ENCODE data around the gene ANKRD6. TPM values are rescaled to one million over a fixed set of nuclear protein-coding genes. Genes with fewer than 3 reads are reported as not detected.

The ANKRD6 gene
- total RNA-seq, 1 experiment from 2014 or later, result 2.4 TPM

DNA sequence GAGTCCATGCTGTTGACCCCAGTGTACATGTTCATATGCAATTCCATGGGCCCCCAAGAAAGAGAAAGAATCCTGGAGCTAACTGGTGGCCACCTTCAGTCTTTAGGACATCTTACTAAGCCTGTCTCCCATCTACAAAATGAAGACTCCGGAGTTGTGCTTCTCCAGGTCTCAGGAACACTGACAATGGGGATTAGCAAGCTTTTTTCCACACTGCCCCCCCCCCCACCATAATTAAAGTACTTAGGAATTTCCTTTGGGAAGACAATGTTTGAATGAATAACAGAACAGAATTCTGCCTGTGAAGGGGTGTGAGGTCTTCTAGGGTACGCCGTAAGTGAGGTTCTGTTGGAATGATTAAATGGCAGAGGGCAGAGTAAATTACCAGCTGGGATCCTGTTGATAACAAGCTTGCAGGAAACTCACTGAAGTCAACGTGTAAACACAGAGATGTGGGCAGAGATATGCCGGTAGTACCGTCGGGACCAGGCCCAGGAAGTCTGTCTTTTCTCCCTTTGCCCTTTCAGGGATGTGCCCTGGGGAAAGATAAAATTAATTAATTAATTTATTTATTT is 63.1 kb downstream of the ANKRD6 start:
- Histone ChIP-seq H3K27me3 (ENCODE audit: control insufficient read depth, insufficient read depth, low read length) (peaks cover 3% of the 10 kb centered on the region; the same call in 1 of the 2 replicates), H3K9me3 (ENCODE audit: control insufficient read depth, insufficient read depth, low read depth, low read length) (no peaks in the 10 kb centered on the region), H3K4me1 (ENCODE audit: control insufficient read depth, insufficient read depth, low read length) (no peaks in the 10 kb centered on the region), H3K27ac (ENCODE audit: low read length) (no peak overlapping the region), H3K4me3 (ENCODE audit: low read depth in 2 of 2, low read length in 2 of 2) (no peak overlapping the region), H3K36me3 (ENCODE audit: control insufficient read depth, insufficient read depth, low read length) (no peaks in the 10 kb centered on the region)
- CTCF ChIA-PET, result no interaction called here
- intact Hi-C loops (cut with micrococcal nuclease; ENCODE audit: unreplicated experiment) (no loop called here), in situ Hi-C loops (cut with HindIII; ENCODE audit: low pct_unique_long_range_greater_than_20kb, low sequenced_read_pairs) (no loop called here)
- no peak for DNase-seq (ENCODE audit: low read depth, low spot score)
- BruUV-seq (replicated peaks), result no TSS peak
- no peak for ATAC-seq
- POLR2A ChIA-PET, result no interaction called here
- no peak for TF ChIP-seq POLR2AphosphoS5 (IDR thresholded peaks at IDR 0.05; ENCODE audit: low read depth, low read length)
- TF ChIP-seq, protein P1, sequence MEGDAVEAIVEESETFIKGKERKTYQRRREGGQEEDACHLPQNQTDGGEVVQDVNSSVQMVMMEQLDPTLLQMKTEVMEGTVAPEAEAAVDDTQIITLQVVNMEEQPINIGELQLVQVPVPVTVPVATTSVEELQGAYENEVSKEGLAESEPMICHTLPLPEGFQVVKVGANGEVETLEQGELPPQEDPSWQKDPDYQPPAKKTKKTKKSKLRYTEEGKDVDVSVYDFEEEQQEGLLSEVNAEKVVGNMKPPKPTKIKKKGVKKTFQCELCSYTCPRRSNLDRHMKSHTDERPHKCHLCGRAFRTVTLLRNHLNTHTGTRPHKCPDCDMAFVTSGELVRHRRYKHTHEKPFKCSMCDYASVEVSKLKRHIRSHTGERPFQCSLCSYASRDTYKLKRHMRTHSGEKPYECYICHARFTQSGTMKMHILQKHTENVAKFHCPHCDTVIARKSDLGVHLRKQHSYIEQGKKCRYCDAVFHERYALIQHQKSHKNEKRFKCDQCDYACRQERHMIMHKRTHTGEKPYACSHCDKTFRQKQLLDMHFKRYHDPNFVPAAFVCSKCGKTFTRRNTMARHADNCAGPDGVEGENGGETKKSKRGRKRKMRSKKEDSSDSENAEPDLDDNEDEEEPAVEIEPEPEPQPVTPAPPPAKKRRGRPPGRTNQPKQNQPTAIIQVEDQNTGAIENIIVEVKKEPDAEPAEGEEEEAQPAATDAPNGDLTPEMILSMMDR (IDR thresholded peaks at IDR 0.05), result no peak
- TF ChIP-seq, protein P2, sequence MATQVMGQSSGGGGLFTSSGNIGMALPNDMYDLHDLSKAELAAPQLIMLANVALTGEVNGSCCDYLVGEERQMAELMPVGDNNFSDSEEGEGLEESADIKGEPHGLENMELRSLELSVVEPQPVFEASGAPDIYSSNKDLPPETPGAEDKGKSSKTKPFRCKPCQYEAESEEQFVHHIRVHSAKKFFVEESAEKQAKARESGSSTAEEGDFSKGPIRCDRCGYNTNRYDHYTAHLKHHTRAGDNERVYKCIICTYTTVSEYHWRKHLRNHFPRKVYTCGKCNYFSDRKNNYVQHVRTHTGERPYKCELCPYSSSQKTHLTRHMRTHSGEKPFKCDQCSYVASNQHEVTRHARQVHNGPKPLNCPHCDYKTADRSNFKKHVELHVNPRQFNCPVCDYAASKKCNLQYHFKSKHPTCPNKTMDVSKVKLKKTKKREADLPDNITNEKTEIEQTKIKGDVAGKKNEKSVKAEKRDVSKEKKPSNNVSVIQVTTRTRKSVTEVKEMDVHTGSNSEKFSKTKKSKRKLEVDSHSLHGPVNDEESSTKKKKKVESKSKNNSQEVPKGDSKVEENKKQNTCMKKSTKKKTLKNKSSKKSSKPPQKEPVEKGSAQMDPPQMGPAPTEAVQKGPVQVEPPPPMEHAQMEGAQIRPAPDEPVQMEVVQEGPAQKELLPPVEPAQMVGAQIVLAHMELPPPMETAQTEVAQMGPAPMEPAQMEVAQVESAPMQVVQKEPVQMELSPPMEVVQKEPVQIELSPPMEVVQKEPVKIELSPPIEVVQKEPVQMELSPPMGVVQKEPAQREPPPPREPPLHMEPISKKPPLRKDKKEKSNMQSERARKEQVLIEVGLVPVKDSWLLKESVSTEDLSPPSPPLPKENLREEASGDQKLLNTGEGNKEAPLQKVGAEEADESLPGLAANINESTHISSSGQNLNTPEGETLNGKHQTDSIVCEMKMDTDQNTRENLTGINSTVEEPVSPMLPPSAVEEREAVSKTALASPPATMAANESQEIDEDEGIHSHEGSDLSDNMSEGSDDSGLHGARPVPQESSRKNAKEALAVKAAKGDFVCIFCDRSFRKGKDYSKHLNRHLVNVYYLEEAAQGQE (IDR thresholded peaks at IDR 0.05; ENCODE audit: insufficient read depth in 1 of 2, low read depth in 2 of 2, low read length in 1 of 2), result no peak

DNA sequence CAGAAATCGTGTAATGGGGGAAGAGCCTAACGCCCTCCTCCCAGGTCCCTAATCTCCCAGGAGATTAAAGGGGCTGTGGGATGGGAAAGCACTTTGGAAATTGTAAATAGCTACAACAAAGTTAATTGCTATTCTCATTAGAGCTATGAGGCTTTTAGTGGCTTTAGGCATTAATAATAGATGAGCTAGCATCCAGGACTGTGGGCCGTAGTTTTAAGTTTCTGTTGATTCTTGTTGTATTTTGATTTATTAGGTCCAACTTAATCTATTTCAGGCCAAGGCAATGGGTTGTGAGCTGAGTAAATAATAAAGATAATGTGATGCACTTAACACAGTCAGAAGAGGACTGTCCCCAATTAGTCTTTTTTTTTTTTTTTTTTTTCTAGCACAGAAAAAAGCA is 67.7 kb downstream of the ANKRD6 start:
- intact Hi-C loops (cut with micrococcal nuclease; ENCODE audit: unreplicated experiment), result no loop called here
- Histone ChIP-seq H3K27me3 (ENCODE audit: control insufficient read depth, insufficient read depth, low read length) (peaks cover 5% of the 10 kb centered on the region; the same call in 1 of the 2 replicates), H3K36me3 (ENCODE audit: control insufficient read depth, insufficient read depth, low read length) (no peaks in the 10 kb centered on the region), H3K27ac (ENCODE audit: low read length) (no peak overlapping the region), H3K9me3 (ENCODE audit: control insufficient read depth, insufficient read depth, low read depth, low read length) (no peaks in the 10 kb centered on the region), H3K4me3 (ENCODE audit: low read depth in 2 of 2, low read length in 2 of 2) (no peak overlapping the region), H3K4me1 (ENCODE audit: control insufficient read depth, insufficient read depth, low read length) (no peaks in the 10 kb centered on the region)
- DNase-seq (ENCODE audit: low read depth, low spot score) (no peak), ATAC-seq (no peak)
- CTCF ChIA-PET, result no interaction called here
- no TSS peak for BruUV-seq (replicated peaks)
- TF ChIP-seq, protein P1 (IDR thresholded peaks at IDR 0.05), result no peak
- TF ChIP-seq SIN3A (IDR thresholded peaks at IDR 0.05; ENCODE audit: borderline replicate concordance, insufficient read depth, low read depth, low read length) (no peak), POLR2AphosphoS5 (IDR thresholded peaks at IDR 0.05; ENCODE audit: low read depth, low read length) (no peak), TCF7L2 (IDR thresholded peaks at IDR 0.05; ENCODE audit: low read depth, low read length) (no peak)
- TF ChIP-seq, protein P2 (IDR thresholded peaks at IDR 0.05; ENCODE audit: insufficient read depth in 1 of 2, low read depth in 2 of 2, low read length in 1 of 2), result no peak
- POLR2A ChIA-PET, result no interaction called here
- in situ Hi-C loops (cut with HindIII; ENCODE audit: low pct_unique_long_range_greater_than_20kb, low sequenced_read_pairs), result no loop called here
